ENCODE data around the gene ITGAE. TPM values are rescaled to one million over a fixed set of nuclear protein-coding genes. Genes with fewer than 3 reads are reported as not detected.
"Not testable (repeated sequence)": the region's sequence is repeated elsewhere in the genome, so short reads cannot be mapped to it uniquely, and the experiment has no call there.

Gene ITGAE
- total RNA-seq, 2 donors from 2014 or later, result 21.8 to 34.3 TPM

DNA sequence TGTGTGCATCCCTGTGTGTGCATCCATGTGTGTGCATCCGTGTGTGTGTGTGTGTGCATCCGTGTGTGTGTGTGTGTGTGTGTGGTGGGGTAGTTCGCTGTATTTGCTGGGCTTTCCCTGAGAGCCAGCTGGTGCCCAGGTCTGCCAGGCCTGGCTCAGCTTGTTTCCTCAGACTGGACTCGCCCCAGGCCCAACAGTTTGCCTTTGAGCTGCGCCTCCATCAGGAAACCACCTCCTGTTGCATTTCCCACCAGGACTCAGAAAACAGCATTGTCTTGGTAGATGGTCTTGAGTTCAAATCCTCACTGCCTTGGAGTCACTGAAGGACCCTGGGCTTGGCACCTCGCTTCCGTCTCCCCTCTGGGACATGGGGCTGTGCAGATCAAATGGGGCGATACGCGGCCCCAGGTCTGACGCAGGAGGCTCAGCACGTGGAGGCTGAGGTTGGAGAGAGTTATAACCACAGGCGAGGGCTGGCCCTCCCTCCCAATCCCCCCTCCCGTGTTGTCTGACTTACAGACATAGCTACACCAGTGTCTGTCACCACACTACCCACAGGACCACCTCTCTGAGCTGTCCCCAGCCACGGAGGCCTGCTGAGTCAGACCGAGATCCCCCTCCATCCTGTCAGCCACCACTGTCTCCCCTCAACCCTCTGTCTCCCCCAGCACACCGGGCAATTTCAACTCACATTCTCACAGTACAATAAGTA lies 4.7 kb downstream of the ITGAE start:
- no peaks in the 10 kb centered on the region for H3K36me3 Mint-ChIP-seq (ENCODE audit: low read depth)
- H3K27ac Mint-ChIP-seq, result no peak overlapping the region
- Histone ChIP-seq H3K9me3 (ENCODE audit: control insufficient read depth, low read length) (no peaks in the 10 kb centered on the region), H3K27ac (ENCODE audit: low read depth, low read length) (no peak overlapping the region), H3K36me3 (ENCODE audit: control insufficient read depth, insufficient read depth, low read length) (no peaks in the 10 kb centered on the region), H3K9ac (ENCODE audit: extremely low read depth, low read length, poor library complexity, severe bottlenecking) (no peak overlapping the region), H3K27me3 (ENCODE audit: control insufficient read depth, insufficient read depth, low read length, poor library complexity, severe bottlenecking) (no peaks in the 10 kb centered on the region), H3K4me1 (ENCODE audit: control insufficient read depth, insufficient read depth, low read length) (no peaks in the 10 kb centered on the region), H3K4me3 (ENCODE audit: low read length) (no peak overlapping the region)
- DNase-seq, result peak; percentile 47
- H3K4me1 Mint-ChIP-seq, result no peaks in the 10 kb centered on the region
- no peaks in the 10 kb centered on the region for H3K9me3 Mint-ChIP-seq
- TF ChIP-seq, protein P1, sequence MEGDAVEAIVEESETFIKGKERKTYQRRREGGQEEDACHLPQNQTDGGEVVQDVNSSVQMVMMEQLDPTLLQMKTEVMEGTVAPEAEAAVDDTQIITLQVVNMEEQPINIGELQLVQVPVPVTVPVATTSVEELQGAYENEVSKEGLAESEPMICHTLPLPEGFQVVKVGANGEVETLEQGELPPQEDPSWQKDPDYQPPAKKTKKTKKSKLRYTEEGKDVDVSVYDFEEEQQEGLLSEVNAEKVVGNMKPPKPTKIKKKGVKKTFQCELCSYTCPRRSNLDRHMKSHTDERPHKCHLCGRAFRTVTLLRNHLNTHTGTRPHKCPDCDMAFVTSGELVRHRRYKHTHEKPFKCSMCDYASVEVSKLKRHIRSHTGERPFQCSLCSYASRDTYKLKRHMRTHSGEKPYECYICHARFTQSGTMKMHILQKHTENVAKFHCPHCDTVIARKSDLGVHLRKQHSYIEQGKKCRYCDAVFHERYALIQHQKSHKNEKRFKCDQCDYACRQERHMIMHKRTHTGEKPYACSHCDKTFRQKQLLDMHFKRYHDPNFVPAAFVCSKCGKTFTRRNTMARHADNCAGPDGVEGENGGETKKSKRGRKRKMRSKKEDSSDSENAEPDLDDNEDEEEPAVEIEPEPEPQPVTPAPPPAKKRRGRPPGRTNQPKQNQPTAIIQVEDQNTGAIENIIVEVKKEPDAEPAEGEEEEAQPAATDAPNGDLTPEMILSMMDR (conservative IDR thresholded peaks at IDR 0.05), result no peak
- no peak overlapping the region for H3K4me3 Mint-ChIP-seq
- 81 to 100% methylated on average over 1 to 16 of the region's 17 CpGs for WGBS, 2 experiments (ENCODE audit: insufficient coverage in 1 of 2, insufficient read length in 1 of 2)
- no peaks in the 10 kb centered on the region for H3K27me3 Mint-ChIP-seq (ENCODE audit: insufficient read depth)

DNA sequence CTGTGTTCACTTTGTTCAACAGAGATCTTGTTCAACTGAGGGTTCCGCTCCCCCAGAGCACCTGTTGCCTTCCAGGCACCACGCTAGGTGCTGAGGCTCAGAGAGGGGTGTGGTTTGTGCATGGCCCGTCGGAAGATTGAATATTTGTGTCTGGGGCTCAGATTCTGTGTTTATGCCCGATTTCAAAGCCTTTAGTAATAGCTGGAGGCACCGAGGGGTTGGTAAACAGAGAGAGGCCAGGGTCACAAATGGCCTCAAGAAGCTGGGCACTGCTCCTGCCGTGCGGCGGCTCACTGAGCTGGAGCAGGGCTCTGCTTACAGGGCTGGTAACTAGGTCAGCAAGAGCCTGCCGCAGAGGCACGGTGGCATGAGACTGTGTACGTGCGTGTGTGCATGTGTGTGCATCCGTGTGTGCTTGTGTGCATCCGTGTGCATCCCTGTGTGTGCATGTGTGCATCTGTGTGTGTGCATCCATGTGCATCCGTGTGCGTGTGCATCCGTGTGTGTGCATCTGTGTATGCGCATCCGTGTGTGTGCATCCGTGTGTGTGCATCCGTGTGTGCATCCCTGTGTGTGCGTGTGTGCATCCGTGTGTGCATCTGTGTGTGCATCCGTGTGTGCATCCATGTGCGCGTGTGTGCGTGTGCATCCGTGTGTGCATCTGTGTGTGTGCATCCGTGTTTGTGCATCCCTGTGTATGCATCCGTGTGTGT lies 5.4 kb downstream of the ITGAE start:
- TF ChIP-seq, protein P1 (conservative IDR thresholded peaks at IDR 0.05), result no peak
- H3K27ac Mint-ChIP-seq, result peak overlapping the region; percentile 50

DNA sequence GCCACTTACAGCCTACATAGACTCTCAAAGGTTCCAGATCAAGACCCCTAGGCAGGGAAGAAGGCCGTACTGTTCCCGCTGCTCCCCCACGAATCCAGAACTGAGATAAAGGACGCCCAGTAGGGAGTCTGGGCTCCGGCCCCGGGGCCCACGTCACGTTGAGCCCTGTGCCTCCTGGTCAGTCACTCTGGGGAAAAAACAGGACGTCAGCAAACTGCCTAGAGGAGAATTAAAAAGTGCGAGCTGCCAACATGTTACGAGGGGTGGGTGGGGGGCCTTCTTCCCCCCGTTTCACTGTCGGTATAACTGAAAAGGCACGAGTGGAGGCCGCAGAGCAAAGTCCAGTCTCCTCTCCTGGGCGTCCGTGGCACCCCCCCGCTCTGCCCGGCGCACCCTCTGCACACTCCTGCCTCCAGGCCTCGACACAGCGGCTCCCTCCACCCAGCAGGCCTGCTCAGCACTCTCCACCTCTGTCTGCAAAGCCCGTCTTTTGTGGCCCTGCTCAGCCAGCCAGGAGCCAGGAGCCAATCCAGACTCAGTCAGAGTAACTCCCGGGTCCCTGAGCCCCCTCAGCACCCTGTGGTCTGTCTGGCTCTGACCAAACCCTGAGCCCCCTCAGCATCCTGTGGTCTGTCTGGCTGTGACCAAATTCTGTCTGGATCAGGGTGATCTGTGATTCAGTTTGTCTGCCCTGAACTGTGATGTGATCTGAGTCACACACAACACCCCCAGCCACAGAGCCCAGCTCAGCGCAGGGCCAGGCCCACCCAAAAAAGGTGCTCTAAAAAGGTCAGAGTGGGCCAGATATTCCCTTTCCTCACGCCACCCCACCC lies 6.2 kb downstream of the ITGAE start:
- no peak overlapping the region for H3K4me3 Mint-ChIP-seq
- DNase-seq, result peak; percentile 65
- Histone ChIP-seq H3K4me3 (ENCODE audit: low read length) (no peak overlapping the region), H3K27ac (ENCODE audit: low read depth, low read length) (peak overlapping the region; percentile 78), H3K9me3 (ENCODE audit: control insufficient read depth, low read length) (no peaks in the 10 kb centered on the region), H3K9ac (ENCODE audit: extremely low read depth, low read length, poor library complexity, severe bottlenecking) (no peak overlapping the region), H3K36me3 (ENCODE audit: control insufficient read depth, insufficient read depth, low read length) (no peaks in the 10 kb centered on the region), H3K27me3 (ENCODE audit: control insufficient read depth, insufficient read depth, low read length, poor library complexity, severe bottlenecking) (no peaks in the 10 kb centered on the region), H3K4me1 (ENCODE audit: control insufficient read depth, insufficient read depth, low read length) (no peaks in the 10 kb centered on the region)
- H3K9me3 Mint-ChIP-seq, result no peaks in the 10 kb centered on the region
- H3K4me1 Mint-ChIP-seq, result no peaks in the 10 kb centered on the region
- WGBS, 2 experiments (ENCODE audit: insufficient coverage in 1 of 2, insufficient read length in 1 of 2), result 76 to 78% methylated on average over 14 to 26 of the region's 26 CpGs
- H3K27me3 Mint-ChIP-seq (ENCODE audit: insufficient read depth), result no peaks in the 10 kb centered on the region
- no peaks in the 10 kb centered on the region for H3K36me3 Mint-ChIP-seq (ENCODE audit: low read depth)
- TF ChIP-seq, protein P1 (conservative IDR thresholded peaks at IDR 0.05), result no peak
- peak overlapping the region; percentile 50 for H3K27ac Mint-ChIP-seq

More for the DNA sequence above, 5.4 kb downstream of the ITGAE start:
- Histone ChIP-seq H3K27ac (ENCODE audit: low read depth, low read length) (peak overlapping the region; percentile 78), H3K27me3 (ENCODE audit: control insufficient read depth, insufficient read depth, low read length, poor library complexity, severe bottlenecking) (no peaks in the 10 kb centered on the region), H3K9ac (ENCODE audit: extremely low read depth, low read length, poor library complexity, severe bottlenecking) (no peak overlapping the region), H3K4me1 (ENCODE audit: control insufficient read depth, insufficient read depth, low read length) (no peaks in the 10 kb centered on the region), H3K4me3 (ENCODE audit: low read length) (no peak overlapping the region), H3K36me3 (ENCODE audit: control insufficient read depth, insufficient read depth, low read length) (no peaks in the 10 kb centered on the region), H3K9me3 (ENCODE audit: control insufficient read depth, low read length) (no peaks in the 10 kb centered on the region)
- H3K9me3 Mint-ChIP-seq, result no peaks in the 10 kb centered on the region
- WGBS, 2 experiments (ENCODE audit: insufficient coverage in 1 of 2, insufficient read length in 1 of 2), result 90 to 91% methylated on average over 22 to 31 of the region's 31 CpGs
- no peaks in the 10 kb centered on the region for H3K36me3 Mint-ChIP-seq (ENCODE audit: low read depth)
- no peaks in the 10 kb centered on the region for H3K27me3 Mint-ChIP-seq (ENCODE audit: insufficient read depth)
- no peak overlapping the region for H3K4me3 Mint-ChIP-seq
- no peaks in the 10 kb centered on the region for H3K4me1 Mint-ChIP-seq
- DNase-seq, result peak; percentile 55

DNA sequence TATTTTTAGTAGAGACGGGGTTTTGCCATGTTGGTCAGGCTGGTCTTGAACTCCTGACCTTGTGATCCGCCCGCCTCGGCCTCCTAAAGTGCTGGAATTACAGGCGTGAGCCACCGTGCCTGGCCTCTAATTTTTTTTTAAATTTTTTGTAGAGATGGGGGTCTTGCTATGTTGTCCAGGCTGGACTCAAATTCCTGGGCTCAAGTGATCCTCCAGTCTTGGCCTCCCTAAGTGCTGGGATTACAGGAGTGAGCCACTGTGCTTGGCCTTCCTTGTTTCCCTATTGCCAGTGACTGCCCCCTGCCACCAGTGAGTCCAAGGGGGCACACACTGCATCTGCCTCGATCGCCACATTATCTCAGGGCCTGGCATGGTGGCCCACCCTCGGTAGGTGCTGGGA lies 6.8 kb downstream of the ITGAE start:
- H3K4me3 ChIP-seq (ENCODE audit: low read length); H3K36me3 Mint-ChIP-seq (ENCODE audit: low read depth); H3K36me3 ChIP-seq (ENCODE audit: control insufficient read depth, insufficient read depth, low read length); H3K4me1 Mint-ChIP-seq; H3K9me3 ChIP-seq (ENCODE audit: control insufficient read depth, low read length); H3K4me1 ChIP-seq (ENCODE audit: control insufficient read depth, insufficient read depth, low read length); H3K27me3 Mint-ChIP-seq (ENCODE audit: insufficient read depth); DNase-seq; H3K9me3 Mint-ChIP-seq; H3K9ac ChIP-seq (ENCODE audit: extremely low read depth, low read length, poor library complexity, severe bottlenecking); H3K27me3 ChIP-seq (ENCODE audit: control insufficient read depth, insufficient read depth, low read length, poor library complexity, severe bottlenecking); H3K27ac ChIP-seq (ENCODE audit: low read depth, low read length); H3K4me3 Mint-ChIP-seq; H3K27ac Mint-ChIP-seq: not testable (repeated sequence)
- WGBS, 2 experiments (ENCODE audit: insufficient coverage in 1 of 2, insufficient read length in 1 of 2), result 73 to 94% methylated on average over 3 to 9 of the region's 9 CpGs
